A673 (cell line): ENCODE measurements around the gene APC. TPM values are rescaled to one million over a fixed set of nuclear protein-coding genes. Genes with fewer than 3 reads are reported as not detected.
"Not testable (repeated sequence)": the region's sequence is repeated elsewhere in the genome, so short reads cannot be mapped to it uniquely, and the experiment has no call there.

Source experiments
- BruUV-seq: library from RNA; stranded (reverse); fragments of 400-500 nt; replicated peaks from 2 replicates; lab custom pipeline; 2021; lab: Mats Ljungman, UMichigan
- CTCF ChIA-PET: fragments of 300-600 bp; sonication (Branson Sonifier 250); formaldehyde crosslinking; loops from one replicate; lab custom pipeline; 2022; ENCODE audit warnings: antibody characterized with exemption; lab: Charles Lee
- POLR2A ChIA-PET: fragments of 300-600 bp; sonication (Branson Sonifier 250); formaldehyde crosslinking; loops from one replicate; lab custom pipeline; 2022; ENCODE audit warnings: antibody characterized with exemption; ENCODE audit not compliant: low non-redundant PET; lab: Charles Lee
- DNase-seq: peaks from one replicate; pipeline ENCODE4 v3.0.0-alpha.2; 2015; ENCODE audit warnings: low spot score
- H3K27ac ChIP-seq: fragments of 200-600 bp; sonication (generic); 2 replicates; pipeline ENCODE4 v1.5.1; 2016; ENCODE audit warnings: mixed run types, low read depth, mild to moderate bottlenecking, mixed read lengths, antibody characterized with exemption, low read length; ENCODE audit not compliant: poor library complexity, severe bottlenecking
- H3K27me3 ChIP-seq: fragments of 200-600 bp; sonication (generic); replicated peaks from 2 replicates; pipeline ENCODE4 v1.6.1; 2017; ENCODE audit warnings: mixed run types, low read depth, mild to moderate bottlenecking, mixed read lengths, antibody characterized with exemption, low read length; ENCODE audit not compliant: insufficient read depth, poor library complexity
- H3K36me3 ChIP-seq: fragments of 200-600 bp; sonication (generic); 2 replicates; pipeline ENCODE4 v1.6.1; 2016; ENCODE audit warnings: mixed run types, mild to moderate bottlenecking, mixed read lengths, antibody characterized with exemption, low read length; ENCODE audit not compliant: insufficient read depth, poor library complexity, severe bottlenecking
- H3K4me1 ChIP-seq: fragments of 200-600 bp; sonication (generic); 2 replicates; pipeline ENCODE4 v1.6.1; 2017; ENCODE audit warnings: mixed run types, mild to moderate bottlenecking, mixed read lengths, antibody characterized with exemption, low read length; ENCODE audit not compliant: insufficient read depth, poor library complexity, severe bottlenecking
- H3K4me3 ChIP-seq: fragments of 200-600 bp; sonication (generic); 2 replicates; pipeline ENCODE4 v1.5.1; 2016; ENCODE audit warnings: low read depth, mixed run types, mild to moderate bottlenecking, mixed read lengths, low read length; ENCODE audit not compliant: poor library complexity, severe bottlenecking
- H3K9me3 ChIP-seq: fragments of 200-600 bp; sonication (generic); 2 replicates; pipeline ENCODE4 v1.6.1; 2016; ENCODE audit warnings: mixed run types, low read depth, mild to moderate bottlenecking, mixed read lengths, antibody characterized with exemption, low read length; ENCODE audit not compliant: poor library complexity, severe bottlenecking
- EZH2 ChIP-seq: fragments of 200-600 bp; sonication (generic); IDR thresholded peaks from 2 replicates; pipeline ENCODE4 v1.6.1; 2017; ENCODE audit warnings: borderline replicate concordance, low read depth, mild to moderate bottlenecking, mixed read lengths, antibody characterized with exemption, low read length; ENCODE audit not compliant: poor library complexity, severe bottlenecking
- intact Hi-C: fragments of 100-400 bp; cut with micrococcal nuclease; formaldehyde crosslinking; loops from one replicate; pipeline ENCODE4 v1.10.0; 2022; ENCODE audit not compliant: unreplicated experiment
- total RNA-seq: library from RNA; stranded (reverse); gene quantifications from 2 replicates; pipeline ENCODE4 v1.2.3, GENCODE V29; 2021
- TF ChIP-seq, protein P1 (sequence below): fragments of 300-800, 200-600 bp; sonication (generic); conservative IDR thresholded peaks from 2 replicates; pipeline ENCODE4 v1.5.1; 2017; ENCODE audit warnings: low read depth, mild to moderate bottlenecking, antibody characterized with exemption, low read length, moderate library complexity, mixed read lengths

Gene APC
- total RNA-seq, 1 experiment from 2014 or later: 39.3 TPM

DNA sequence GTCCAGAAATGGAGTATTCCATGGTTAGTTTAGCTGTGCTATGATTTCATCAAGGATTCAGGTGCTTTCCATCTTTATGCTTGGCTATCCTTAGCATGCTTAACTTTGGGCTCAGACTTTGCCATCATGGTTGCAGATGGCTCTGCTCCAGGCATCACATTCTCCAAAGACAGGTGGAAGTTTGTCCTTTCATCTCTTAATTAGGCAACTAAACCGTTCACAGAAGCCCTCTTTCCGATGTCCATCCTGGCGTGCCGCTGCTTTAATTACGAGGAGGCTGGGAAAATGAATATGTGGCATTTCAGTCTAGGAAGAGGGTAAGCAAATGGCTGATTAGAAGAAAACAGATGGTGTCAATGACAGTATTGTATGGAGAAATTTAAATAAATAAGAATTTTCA, 24.5 kb upstream of the APC start:
- POLR2A ChIA-PET: no interaction called here
- CTCF ChIA-PET: no interaction called here
- peaks cover 4% of the 10 kb centered on the region for H3K9me3 ChIP-seq
- no peak overlapping the region for H3K4me3 ChIP-seq
- H3K4me1 ChIP-seq: peaks cover 2% of the 10 kb centered on the region
- no peak for TF ChIP-seq EZH2
- TF ChIP-seq, protein P1, sequence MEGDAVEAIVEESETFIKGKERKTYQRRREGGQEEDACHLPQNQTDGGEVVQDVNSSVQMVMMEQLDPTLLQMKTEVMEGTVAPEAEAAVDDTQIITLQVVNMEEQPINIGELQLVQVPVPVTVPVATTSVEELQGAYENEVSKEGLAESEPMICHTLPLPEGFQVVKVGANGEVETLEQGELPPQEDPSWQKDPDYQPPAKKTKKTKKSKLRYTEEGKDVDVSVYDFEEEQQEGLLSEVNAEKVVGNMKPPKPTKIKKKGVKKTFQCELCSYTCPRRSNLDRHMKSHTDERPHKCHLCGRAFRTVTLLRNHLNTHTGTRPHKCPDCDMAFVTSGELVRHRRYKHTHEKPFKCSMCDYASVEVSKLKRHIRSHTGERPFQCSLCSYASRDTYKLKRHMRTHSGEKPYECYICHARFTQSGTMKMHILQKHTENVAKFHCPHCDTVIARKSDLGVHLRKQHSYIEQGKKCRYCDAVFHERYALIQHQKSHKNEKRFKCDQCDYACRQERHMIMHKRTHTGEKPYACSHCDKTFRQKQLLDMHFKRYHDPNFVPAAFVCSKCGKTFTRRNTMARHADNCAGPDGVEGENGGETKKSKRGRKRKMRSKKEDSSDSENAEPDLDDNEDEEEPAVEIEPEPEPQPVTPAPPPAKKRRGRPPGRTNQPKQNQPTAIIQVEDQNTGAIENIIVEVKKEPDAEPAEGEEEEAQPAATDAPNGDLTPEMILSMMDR: no peak
- no peak overlapping the region for H3K27ac ChIP-seq
- BruUV-seq: no TSS peak
- no peaks in the 10 kb centered on the region for H3K27me3 ChIP-seq
- intact Hi-C loops: no loop called here
- no peak for DNase-seq
- no peaks in the 10 kb centered on the region for H3K36me3 ChIP-seq

GRCh38 chr5:112716895-112717294, 20.8 kb upstream of the APC start:
- intact Hi-C loops, H3K27ac ChIP-seq, H3K27me3 ChIP-seq, POLR2A ChIA-PET, CTCF ChIA-PET, H3K36me3 ChIP-seq, H3K4me3 ChIP-seq, H3K4me1 ChIP-seq, BruUV-seq, DNase-seq, H3K9me3 ChIP-seq: not testable (repeated sequence)

- intact Hi-C loops: no loop called here
- ChIA-PET POLR2A (no interaction called here), CTCF (no interaction called here)
- Histone ChIP-seq H3K36me3 (no peaks in the 10 kb centered on the region), H3K27me3 (no peaks in the 10 kb centered on the region), H3K27ac (no peak overlapping the region), H3K4me1 (no peaks in the 10 kb centered on the region), H3K4me3 (no peak overlapping the region), H3K9me3 (peaks cover 4% of the 10 kb centered on the region)
- DNase-seq: no peak
- no peak for TF ChIP-seq EZH2
- TF ChIP-seq, protein P1: no peak
- BruUV-seq: no TSS peak
Measured at GRCh38 chr5:112717506-112718082, 20.1 kb upstream of the APC start.

- DNase-seq: no peak
- no peaks in the 10 kb centered on the region for H3K27me3 ChIP-seq
- H3K36me3 ChIP-seq: no peaks in the 10 kb centered on the region
- CTCF ChIA-PET: no interaction called here
- no peak overlapping the region for H3K4me3 ChIP-seq
- H3K4me1 ChIP-seq: no peaks in the 10 kb centered on the region
- POLR2A ChIA-PET: no interaction called here
- intact Hi-C loops: no loop called here
- peaks cover 4% of the 10 kb centered on the region for H3K9me3 ChIP-seq
- no TSS peak for BruUV-seq
- TF ChIP-seq, protein P1: no peak
- TF ChIP-seq EZH2: no peak
- H3K27ac ChIP-seq: no peak overlapping the region
Measured at GRCh38 chr5:112718344-112718743, 19.3 kb upstream of the APC start.
